Measurements from ENCODE around the gene ELAC1.

- TF ChIP-seq CTCF (conservative IDR thresholded peaks at IDR 0.05; ENCODE audit: low read length), result no peak
- no peak for TF ChIP-seq EZH2phosphoT487 (IDR thresholded peaks at IDR 0.05; ENCODE audit: borderline replicate concordance, low read depth, low read length)
Observed at GRCh38 chr18:50973367-50974126, 5.7 kb downstream of the ELAC1 start.
